WI38 (cell line): ENCODE data around the gene CRTC1.
A peak's percentile ranks its signal among the peaks of the same experiment; 100 is the strongest.

Source experiments
- H3K4me3 ChIP-seq: 2 replicates; pipeline ENCODE4 v1.5.1; 2011; ENCODE audit warnings: low read depth, mild to moderate bottlenecking, control low read depth, low read length
- TF ChIP-seq, protein P1 (sequence below): IDR thresholded peaks from 2 replicates; pipeline ENCODE4 v1.5.1; 2012; ENCODE audit warnings: low read depth, mild to moderate bottlenecking, control low read depth, low read length

CRTC1 gene

DNA sequence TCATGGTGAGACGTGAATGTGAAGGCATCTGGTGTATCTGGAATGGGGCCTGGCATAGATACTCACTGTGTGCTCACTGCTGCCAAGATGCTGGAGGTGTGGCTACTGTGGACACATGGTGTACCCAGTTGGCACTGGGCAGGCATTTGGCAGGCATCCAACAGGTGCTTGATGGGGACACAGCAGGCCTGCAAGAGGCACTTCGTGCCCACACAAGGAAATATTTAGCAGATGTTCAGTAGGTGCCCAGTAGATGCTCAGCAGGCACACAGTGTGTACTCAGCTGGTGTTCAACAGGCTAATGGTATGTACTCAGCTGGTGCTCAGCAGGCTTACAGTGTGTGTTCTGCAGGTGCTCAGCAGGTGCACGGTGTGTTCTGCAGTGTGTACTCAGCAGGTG lies 14.2 kb downstream of the CRTC1 start:
- TF ChIP-seq, protein P1, sequence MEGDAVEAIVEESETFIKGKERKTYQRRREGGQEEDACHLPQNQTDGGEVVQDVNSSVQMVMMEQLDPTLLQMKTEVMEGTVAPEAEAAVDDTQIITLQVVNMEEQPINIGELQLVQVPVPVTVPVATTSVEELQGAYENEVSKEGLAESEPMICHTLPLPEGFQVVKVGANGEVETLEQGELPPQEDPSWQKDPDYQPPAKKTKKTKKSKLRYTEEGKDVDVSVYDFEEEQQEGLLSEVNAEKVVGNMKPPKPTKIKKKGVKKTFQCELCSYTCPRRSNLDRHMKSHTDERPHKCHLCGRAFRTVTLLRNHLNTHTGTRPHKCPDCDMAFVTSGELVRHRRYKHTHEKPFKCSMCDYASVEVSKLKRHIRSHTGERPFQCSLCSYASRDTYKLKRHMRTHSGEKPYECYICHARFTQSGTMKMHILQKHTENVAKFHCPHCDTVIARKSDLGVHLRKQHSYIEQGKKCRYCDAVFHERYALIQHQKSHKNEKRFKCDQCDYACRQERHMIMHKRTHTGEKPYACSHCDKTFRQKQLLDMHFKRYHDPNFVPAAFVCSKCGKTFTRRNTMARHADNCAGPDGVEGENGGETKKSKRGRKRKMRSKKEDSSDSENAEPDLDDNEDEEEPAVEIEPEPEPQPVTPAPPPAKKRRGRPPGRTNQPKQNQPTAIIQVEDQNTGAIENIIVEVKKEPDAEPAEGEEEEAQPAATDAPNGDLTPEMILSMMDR: no peak

GRCh38 chr19:18698321-18699167 lies 15.1 kb downstream of the CRTC1 start:
- H3K4me3 ChIP-seq: no peak overlapping the region
- TF ChIP-seq, protein P1: no peak

More for the DNA sequence above, 14.2 kb downstream of the CRTC1 start:
- H3K4me3 ChIP-seq: no peak overlapping the region

DNA sequence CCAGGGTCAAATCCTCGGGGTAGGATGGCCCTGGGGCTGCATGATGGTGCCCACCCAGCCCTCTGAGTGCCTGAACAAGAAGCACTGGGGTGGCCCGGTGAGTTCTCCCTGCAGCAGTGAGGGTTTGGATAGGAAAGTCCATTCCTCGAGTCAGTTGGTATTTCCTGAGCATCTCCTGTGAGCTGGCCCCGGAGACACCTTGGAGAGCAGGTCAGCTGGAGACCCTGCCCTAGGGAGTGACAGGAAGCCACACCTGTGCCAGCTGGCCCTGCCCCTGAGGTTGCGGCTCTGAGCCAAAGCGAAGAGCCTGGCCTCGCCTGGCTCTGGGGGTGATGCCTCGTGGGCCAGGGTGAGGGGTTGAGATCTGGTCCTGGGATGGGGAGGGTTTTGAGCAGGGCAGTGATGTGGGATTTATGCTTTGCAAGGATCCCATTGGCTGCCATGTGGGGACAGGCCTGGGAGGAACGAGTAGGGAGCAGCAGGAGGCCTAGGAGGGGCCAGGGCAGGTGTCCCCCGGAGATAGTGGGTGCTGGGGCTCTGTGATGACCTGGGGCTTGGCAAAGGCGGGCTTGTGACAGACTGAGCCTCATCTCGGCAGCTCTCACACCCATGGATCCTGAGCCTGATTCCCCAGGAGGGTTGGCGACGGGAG lies 16.0 kb downstream of the CRTC1 start:
- no peak overlapping the region for H3K4me3 ChIP-seq
- TF ChIP-seq, protein P1: no peak

DNA sequence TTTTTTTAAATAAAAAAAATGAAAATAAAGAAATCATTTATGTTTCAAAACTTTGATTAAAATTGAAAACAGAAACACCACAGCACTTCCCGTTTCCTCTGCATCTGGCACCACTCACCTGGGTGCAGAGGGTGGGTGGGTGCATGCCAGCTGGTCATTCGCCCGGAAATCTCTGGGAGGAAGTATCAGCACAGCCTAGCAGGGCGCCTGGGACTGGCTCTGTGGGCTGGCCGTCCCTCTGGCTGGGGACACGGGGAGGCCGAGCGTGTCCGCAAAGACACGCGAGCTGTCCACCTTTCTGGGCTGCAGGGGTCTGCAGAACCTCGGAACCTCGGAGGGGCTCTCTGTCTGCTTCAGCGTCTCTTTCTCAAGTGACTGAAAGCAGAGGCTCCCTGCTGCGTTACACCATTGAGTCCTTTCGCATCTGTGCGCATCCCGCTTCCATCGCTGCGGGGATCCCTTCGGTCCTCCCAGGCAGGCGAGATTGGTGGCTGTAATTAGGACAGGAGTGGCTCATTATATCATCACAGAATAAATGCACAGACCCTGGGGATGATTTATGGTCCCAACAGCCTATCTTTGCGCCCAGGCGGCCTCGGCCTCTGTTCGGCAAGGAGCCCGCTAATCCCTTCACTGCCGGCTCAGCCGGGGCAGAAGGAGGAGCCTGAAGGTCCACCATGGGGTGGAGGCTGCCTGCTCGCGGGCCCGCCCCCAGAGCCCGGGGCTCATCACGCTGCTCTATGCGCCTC lies 17.2 kb downstream of the CRTC1 start:
- TF ChIP-seq, protein P1: no peak
- H3K4me3 ChIP-seq: peak overlapping the region; percentile 31; the same call in 1 of the 2 replicates

DNA sequence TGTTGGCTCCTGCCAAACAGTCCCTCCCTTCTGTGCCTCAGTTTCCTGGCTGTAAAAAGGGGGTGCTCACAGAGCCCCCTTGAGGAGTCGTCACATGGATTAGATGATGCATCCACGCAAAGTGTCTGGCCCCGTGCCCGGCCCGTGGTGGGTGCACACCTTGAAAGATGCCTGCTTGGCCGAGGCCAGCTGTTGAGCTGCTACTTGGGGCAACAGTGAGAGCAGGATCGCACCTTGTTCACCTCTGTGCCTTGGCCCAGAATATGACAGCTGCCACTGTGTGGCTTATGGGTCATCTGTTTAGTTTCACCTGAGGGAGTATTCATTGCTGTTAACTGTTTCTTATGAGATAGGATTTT lies 17.7 kb downstream of the CRTC1 start:
- TF ChIP-seq, protein P1: no peak
- H3K4me3 ChIP-seq: no peak overlapping the region

- TF ChIP-seq, protein P1: no peak
- H3K4me3 ChIP-seq: no peak overlapping the region
These were observed 20.6 kb downstream of the CRTC1 start for GRCh38 chr19:18704054-18704453.
